MM.1S (cell line): ENCODE measurements around the gene TMEM132D.

Experiments used
- CTCF ChIP-seq: fragments of 300-600 bp; sonication (generic); IDR thresholded peaks from 2 replicates; pipeline ENCODE4 v1.5.1; 2016; ENCODE audit warnings: antibody characterized with exemption, low read length, mixed read lengths
- EZH2 ChIP-seq: fragments of 300-600 bp; sonication (generic); optimal IDR thresholded peaks from 2 replicates; pipeline ENCODE3; 2017; ENCODE audit warnings: low read depth, mild to moderate bottlenecking, antibody characterized with exemption, low read length, mixed read lengths

- TF ChIP-seq CTCF: no peak
- TF ChIP-seq EZH2: no peak
Measured at GRCh38 chr12:129409281-129409680, 494.5 kb downstream of the TMEM132D start.
